ENCODE measurements around the gene MBTPS1.

Gene MBTPS1

GRCh38 chr16:84052071-84052622 is 64.6 kb downstream of the MBTPS1 start:
- no peak for DNase-seq (ENCODE audit: low read depth)

- DNase-seq (ENCODE audit: low read depth) = no peak
These were observed 66.4 kb downstream of the MBTPS1 start for GRCh38 chr16:84050316-84050715.

GRCh38 chr16:84049403-84050060 is 67.2 kb downstream of the MBTPS1 start:
- no peak for DNase-seq (ENCODE audit: low read depth)

DNA sequence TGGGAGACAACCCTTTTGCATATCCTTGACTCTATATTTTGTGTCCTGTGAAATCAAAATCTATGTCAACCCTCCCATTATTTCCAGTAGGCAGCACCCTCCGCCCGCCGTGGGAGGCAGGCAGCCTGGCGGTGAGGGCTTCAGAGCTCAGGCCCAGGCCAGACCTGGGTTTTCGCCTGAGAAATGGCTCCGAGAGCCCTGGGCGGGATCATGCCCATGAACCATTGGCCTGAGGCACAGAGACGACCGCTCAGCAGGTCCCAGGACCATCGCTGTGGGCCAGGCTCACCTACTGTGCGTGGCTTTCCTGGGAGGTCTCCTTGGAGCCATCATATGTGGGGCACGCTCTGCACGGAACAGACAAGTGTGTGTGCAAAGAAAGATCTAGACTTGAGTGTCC is 67.9 kb downstream of the MBTPS1 start:
- no peak for DNase-seq (ENCODE audit: low read depth)

- DNase-seq (ENCODE audit: low read depth) = no peak
These were observed 68.5 kb downstream of the MBTPS1 start for GRCh38 chr16:84048270-84048669.

DNA sequence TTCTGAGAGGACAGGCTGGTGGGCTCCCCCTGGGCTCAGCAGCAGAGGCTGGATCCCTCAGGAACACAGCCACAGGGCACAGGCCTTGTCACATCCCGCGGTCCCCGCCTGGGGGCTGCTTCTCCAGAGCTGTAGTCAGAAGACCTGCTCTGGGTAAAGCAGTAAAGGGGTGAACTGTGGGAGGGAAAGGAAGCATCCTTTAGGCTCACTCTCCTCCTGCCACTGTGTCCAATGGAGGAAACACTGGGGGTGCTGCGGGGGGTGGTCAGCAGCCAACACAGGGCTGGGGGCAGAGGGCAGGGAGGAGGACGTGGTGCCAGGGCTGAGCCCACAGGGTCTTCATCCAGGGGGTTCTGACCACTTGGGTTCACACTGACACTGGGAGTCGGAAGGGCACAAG is 69.1 kb downstream of the MBTPS1 start:
- DNase-seq (ENCODE audit: low read depth) = no peak

- DNase-seq (ENCODE audit: low read depth) = no peak
These were observed 69.5 kb downstream of the MBTPS1 start for GRCh38 chr16:84047206-84047605.

DNA sequence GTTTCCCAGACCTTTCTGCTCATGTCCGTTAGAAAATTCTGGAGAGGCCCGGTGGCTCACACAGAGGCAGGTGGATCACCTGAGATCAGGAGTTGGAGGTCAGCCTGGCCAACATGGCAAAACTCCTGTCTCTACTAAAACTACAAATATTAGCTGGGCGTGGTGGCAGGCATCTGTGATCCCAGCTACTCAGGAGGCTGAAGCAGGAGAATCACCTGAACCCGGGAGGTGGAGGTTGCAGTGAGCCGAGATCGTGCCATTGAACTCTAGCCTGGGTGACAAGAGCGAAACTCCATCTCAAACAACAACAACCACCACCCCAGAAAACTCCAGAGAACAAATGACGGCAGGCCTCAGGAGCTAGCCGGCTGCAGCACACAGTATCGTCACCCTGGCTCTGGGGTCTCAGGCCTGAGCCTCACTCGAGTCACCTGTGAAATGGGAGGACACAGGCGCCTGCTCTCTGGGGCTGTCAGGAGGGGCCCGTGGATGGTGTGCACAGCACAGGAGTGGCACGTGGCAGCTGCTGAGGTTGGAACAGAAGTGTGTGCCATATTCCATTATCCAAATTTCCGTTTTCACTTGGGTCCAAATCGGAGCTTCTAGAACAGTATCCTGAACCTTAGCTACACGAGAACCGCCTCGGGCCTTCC is 70.8 kb downstream of the MBTPS1 start:
- no peak for DNase-seq (ENCODE audit: low read depth)

- no peak for DNase-seq (ENCODE audit: low read depth)
These were observed 71.5 kb downstream of the MBTPS1 start for GRCh38 chr16:84045001-84045817.

DNA sequence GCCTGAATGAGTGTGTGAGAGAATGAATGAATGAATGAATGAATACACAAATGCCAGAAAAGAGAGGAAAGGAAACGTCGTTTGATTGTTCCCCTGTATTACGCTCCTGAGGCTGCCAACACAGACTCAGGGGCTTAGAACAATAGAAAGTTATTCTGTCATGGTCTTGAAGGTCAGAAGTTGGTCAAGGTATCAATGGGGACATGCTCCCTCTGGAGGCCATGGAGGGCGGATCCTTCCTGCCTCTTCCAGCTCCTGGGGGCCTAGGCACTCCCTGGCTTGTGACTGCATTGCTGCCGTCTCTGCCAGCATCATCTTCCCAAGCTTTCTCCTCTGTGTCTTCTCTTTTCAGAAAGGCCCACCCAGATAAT is 72.6 kb downstream of the MBTPS1 start:
- DNase-seq (ENCODE audit: low read depth) = no peak

- DNase-seq (ENCODE audit: low read depth) = no peak
These were observed 73.1 kb downstream of the MBTPS1 start for GRCh38 chr16:84043486-84044117.

DNA sequence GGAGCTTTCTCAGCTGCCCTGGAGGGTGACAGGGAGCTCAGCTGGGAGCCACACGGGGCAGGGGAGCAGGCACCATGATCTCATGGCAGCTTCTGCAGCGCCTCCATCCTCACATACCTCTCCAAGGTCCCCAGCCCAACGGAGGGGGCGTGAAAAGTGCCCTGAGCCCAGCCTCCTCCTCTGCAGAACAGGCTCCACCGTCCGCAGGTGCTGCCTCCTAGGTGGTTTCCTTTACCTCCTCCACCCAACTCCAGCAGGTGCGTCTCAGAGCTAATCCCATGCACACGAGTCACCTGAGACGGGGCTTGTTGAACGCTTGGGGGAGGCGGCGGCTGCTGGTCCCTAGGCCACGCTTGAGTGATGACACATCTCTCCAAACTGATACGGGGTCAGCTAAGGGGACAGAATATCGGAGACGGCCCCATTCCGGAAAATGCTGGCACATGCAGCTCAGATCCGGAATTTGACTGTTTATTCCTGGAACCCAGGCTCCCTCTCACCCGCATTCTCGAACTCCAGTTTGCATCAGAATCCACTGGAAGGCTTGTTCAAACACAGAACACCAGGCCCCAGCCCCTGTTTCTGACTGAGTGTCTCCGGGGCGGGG is 73.8 kb downstream of the MBTPS1 start:
- DNase-seq (ENCODE audit: low read depth) = no peak

DNA sequence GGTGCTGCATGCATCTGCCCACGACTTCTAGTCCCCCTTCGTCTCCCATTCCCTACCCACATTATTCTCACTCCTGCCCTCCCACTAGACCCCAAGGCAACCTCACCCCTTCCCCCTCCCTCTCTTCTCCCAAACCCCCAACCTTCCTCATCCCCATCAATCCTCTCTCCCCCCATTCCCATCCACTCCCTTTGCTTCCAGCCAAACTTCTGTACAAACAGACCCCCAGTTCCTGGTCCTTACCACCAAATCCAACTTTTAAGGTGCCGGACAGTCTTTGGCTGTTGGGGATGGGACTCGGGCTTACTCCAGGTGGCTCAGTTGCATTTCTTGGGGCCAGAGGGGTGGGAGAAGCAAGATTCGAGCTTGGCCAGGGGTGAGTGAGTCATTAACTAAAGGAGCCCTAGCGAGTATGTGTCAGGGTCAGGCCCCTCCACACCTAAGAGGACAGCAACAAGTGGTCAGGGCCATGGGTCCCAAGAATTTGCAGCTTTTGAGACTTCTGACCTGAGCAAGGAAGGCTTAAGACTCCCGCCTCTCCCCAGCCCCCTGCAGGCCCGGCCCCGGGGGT is 74.3 kb downstream of the MBTPS1 start, which contains the start of gene SLC38A8:
Gene SLC38A8, minus strand, starts transcription at position 488 of the 571 bp plus-strand sequence. CDS start 638 bp downstream, outside the sequence.
- no peak for DNase-seq (ENCODE audit: low read depth)

- no peak for DNase-seq (ENCODE audit: low read depth)
These were observed 74.9 kb downstream of the MBTPS1 start for GRCh38 chr16:84041881-84042280.

DNA sequence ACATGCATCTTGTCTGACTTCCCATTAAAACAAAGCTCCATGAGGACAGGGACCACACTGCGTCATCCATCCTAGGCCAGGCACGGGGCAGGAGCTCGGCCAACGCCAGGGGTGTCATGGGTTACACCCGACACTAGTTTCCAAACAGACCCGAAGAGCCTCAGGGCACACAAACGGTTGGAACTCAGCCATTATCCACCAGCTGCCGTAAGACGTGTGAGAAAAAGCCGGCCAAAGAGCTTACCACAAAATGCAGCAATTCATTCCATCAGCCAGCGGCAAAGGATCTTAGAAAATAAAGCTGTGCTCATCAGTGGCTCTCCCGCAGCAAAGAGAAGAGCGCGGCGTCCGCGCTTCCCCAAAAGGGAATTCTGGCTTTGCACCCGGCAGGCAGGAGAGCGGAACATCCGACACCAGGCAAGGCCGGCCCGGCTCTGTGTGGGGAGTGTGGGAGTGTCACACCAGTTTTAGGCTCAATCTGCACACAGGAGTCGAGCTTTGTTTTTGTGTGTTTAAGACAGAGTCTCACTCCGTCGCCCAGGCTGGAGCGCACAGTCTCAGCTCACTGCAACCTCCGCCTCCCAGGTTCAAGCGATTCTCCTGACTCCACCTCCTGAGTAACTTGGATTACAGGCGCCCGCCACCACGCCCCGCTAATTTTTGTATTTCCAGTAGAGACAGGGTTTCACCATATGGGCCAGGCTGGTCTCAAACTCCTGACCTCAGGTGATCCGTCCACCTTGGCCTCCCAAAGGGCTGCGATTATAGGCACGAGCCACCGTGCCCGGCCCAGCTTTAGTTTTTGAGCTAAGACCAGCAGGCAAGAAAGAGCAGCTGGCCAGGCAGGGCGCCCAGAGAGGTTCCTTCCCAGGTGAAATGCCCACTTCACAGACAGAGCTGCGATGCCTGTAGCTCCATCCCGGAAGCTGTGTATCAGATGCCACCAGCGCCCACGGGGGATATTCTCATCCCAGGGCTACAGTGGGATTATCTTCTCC is 75.6 kb downstream of the MBTPS1 start:
- no peak for DNase-seq (ENCODE audit: low read depth)

DNA sequence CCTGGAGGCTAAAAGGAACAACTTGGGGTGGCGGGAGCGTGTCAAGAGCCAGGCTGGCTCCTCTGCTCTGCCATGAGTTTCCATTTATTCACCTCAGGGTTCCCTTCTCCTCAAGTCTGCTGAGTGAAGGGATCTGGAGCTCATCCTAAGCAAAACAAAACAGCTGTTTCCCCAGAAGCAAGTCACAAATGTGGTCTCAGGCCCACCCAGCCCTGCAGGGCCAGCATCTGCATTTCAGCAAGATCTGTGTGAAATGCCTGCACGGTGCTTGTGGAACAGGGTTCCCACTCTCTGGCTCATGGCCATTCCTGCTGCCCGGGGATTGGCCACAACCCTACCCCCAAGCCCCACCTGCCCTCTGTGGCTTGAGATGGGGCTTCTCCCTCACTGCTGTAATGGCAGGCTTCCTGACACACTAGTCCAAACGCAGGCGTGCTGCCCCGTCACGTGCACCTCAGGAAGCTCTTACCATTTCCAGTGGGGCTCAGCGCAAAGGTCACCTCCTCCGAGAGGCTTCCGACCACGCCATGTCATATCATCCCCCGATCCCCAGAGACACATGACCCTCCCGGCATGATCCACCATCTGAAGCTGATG is 76.4 kb downstream of the MBTPS1 start:
- no peak for DNase-seq (ENCODE audit: low read depth)

GRCh38 chr16:84039696-84040095 is 77.0 kb downstream of the MBTPS1 start:
- no peak for DNase-seq (ENCODE audit: low read depth)

DNA sequence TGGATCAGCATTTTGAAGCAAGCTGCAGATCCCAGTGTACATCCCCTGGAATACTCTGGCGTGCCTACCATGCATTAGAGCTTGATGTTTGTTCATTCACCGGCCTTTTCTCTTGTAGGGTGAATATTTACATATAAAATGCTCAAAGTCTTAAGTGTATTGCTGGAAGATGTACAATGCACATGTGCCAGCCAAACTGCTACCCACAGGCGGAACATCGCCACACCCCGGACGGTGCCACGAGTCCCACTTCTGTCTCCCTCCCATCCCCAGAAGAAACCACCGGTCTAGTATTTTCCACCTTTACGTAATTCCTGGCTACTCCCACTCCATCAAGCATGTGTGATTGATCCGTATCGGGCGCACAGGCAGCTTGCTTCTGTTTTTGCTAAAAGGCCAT is 78.3 kb downstream of the MBTPS1 start:
- DNase-seq (ENCODE audit: low read depth) = no peak

DNA sequence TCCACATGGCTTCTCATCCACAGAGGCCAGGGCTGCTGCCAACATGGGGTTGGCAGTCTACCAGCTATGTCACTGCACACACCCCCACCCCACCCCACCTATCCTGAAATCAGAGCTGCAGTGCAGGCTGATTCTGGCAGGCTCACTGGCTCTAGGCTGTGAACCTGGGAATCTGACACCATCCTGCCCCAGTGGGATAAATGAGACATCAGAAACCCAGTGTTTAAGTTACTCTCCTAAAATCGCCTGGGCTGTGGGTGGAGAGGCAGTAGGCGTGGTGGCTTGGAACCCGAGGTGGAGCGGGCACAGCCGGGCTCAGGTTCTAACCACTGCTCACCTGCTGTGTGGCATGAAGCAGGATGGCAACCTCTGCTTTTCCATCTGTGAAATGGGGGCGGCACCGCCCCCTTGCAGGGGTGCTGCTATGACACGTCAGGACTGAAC is 79.7 kb downstream of the MBTPS1 start:
- DNase-seq (ENCODE audit: low read depth) = no peak

- DNase-seq (ENCODE audit: low read depth) = no peak
These were observed 80.6 kb downstream of the MBTPS1 start for GRCh38 chr16:84036131-84036530.

Measured in activated T-cell treated with anti-CD3 and anti-CD28 coated beads for 48 hours (primary cell).